PFSK-1 (cell line): Measurements from ENCODE around the gene WDR86.

ENCODE experiments used
- FOXP2 ChIP-seq: optimal IDR thresholded peaks from 2 replicates; pipeline ENCODE3; 2011; ENCODE audit warnings: borderline replicate concordance, control low read depth, inconsistent platforms; ENCODE audit not compliant: insufficient read depth; ENCODE audit errors: extremely low read length, extremely low read depth
- POLR2AphosphoS5 ChIP-seq: IDR thresholded peaks from 2 replicates; pipeline ENCODE4 v1.6.1; 2012; ENCODE audit warnings: low read depth, mild to moderate bottlenecking, control low read depth, low read length, moderate library complexity
- REST ChIP-seq, 2 experiments: IDR thresholded peaks; 2 replicates each; pipeline versions ENCODE4 v1.6.1 to v1.8.0; 2011 to 2012; ENCODE audit warnings: low read depth in 2 of 2, low read length in 2 of 2, control low read depth in 1 of 2, inconsistent platforms in 1 of 2, mild to moderate bottlenecking in 1 of 2, moderate library complexity in 1 of 2; ENCODE audit not compliant: insufficient read depth in 1 of 2
- SIN3A ChIP-seq: IDR thresholded peaks from 2 replicates; pipeline ENCODE4 v1.6.1; 2012; ENCODE audit warnings: mild to moderate bottlenecking, low read length, moderate library complexity, borderline replicate concordance; ENCODE audit not compliant: insufficient read depth
- TAF1 ChIP-seq: IDR thresholded peaks from 2 replicates; pipeline ENCODE4 v1.6.1; 2012; ENCODE audit warnings: low read length, control low read depth, borderline replicate concordance; ENCODE audit not compliant: insufficient read depth

The WDR86 gene

DNA sequence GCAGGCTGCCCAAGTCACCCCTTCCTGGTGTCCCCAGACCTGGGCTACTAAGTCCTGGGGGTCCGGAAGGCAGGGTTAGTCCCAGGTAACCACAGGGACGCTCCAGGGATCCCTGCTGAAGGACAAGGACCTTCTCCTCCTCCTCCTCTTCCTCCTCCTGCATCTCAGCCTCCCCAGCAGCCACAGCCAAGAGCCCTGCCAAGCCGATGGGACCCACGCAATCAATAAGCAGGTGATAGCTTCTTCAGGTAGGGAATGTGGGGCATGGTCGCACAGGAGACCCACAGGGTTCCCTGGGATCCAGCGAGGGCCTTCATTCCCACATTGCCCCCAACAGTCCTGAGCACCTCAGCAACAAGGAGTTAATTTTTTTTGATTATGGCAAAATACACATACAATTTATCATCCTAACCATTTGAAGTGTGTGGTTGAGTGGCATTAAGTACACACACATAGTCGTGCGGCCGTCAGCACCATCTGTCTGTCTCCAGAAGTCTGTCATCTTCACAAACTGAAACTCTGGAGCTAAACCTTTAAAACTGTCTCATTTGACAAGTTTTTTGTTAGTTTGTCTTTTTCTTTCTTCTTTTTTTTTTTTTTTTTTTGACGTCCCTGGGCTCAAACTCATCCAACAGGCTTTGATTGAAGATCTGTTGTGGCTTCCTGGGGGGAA, 18.0 kb upstream of the WDR86 start:
- TF ChIP-seq FOXP2 (no peak), POLR2AphosphoS5 (no peak)

GRCh38 chr7:151426904-151427704, 17.3 kb upstream of the WDR86 start:
- no peak for TF ChIP-seq FOXP2
- no peak for TF ChIP-seq TAF1
- TF ChIP-seq POLR2AphosphoS5, result no peak
- no peak for TF ChIP-seq REST (IDR thresholded peaks at IDR 0.05; ENCODE audit: insufficient read depth in 1 of 2, low read depth in 2 of 2, low read length in 2 of 2)
- TF ChIP-seq SIN3A, result no peak

- TF ChIP-seq REST (IDR thresholded peaks at IDR 0.05; ENCODE audit: insufficient read depth in 1 of 2, low read depth in 2 of 2, low read length in 2 of 2), result 0 out of 4 replicates have a peak, but pooled peaks of 1 of the 2 experiments have one; percentile 28
- no peak for TF ChIP-seq TAF1
- TF ChIP-seq POLR2AphosphoS5, result no peak
- TF ChIP-seq FOXP2, result peak; percentile 14
- TF ChIP-seq SIN3A, result no peak
These were observed 16.6 kb upstream of the WDR86 start for GRCh38 chr7:151426441-151426903.

GRCh38 chr7:151425670-151426440, 16.0 kb upstream of the WDR86 start:
- TF ChIP-seq POLR2AphosphoS5, result no peak
- no peak for TF ChIP-seq TAF1
- no peak for TF ChIP-seq FOXP2

DNA sequence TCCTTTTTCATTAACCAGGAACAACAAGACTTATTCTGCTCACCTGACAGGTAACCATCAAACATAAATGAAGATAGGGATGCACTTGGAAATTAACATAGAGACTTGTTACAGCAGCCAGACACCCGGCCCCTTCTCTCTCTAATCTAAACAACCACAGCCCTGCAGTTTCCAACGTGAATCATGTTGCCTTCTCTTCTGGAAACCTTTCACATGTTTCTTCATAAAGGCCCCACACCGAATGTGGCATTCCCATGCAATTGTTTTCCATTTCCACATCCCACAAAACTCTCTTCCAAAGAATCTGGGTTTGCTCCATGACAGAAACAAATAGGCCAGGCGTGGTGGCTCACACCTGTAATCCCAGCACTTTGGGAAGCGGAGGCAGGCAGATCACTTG, 15.0 kb upstream of the WDR86 start:
- TF ChIP-seq TAF1, result no peak
- no peak for TF ChIP-seq FOXP2
- no peak for TF ChIP-seq POLR2AphosphoS5
- TF ChIP-seq REST (IDR thresholded peaks at IDR 0.05; ENCODE audit: insufficient read depth in 1 of 2, low read depth in 2 of 2, low read length in 2 of 2), result no peak
- TF ChIP-seq SIN3A, result no peak

DNA sequence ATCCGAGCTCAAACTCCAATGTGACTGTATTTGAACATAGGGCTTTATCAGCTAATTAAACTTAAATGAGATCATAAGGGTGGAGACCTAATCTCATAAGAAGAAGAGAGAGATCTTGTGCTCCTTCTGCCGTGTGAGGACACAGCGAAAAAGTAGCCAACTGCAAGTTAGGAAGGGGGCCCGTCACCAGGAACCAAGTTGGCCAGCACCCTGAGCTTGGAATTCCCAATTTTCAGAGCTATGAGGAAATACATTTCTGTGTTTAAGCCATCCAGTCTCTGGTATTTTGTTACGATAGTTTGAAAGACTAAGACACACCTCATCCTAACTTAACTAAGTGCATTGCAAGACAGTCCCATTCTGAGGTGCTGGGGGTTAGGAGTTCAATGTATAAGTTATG, 14.1 kb upstream of the WDR86 start:
- TF ChIP-seq REST (IDR thresholded peaks at IDR 0.05; ENCODE audit: insufficient read depth in 1 of 2, low read depth in 2 of 2, low read length in 2 of 2) (no peak), FOXP2 (no peak), POLR2AphosphoS5 (no peak), TAF1 (no peak), SIN3A (no peak)
